ENCODE results near the gene ASAP2.

ASAP2 gene

GRCh38 chr2:9228781-9229469, 22.3 kb downstream of the ASAP2 start:
- Histone ChIP-seq H3K4me2 (peak overlapping the region; percentile 77 to 95 (median 88)), H3K9ac (no peak overlapping the region), H3K36me3 (peaks cover 0 to 16% (median 5%) of the 10 kb centered on the region in 11 experiments; a peak in 4 of 22 replicates), H3K27me3 (peaks cover 0 to 18% (median 0%) of the 10 kb centered on the region in 11 experiments; a peak in 4 of 22 replicates), H3K4me3 (no peak overlapping the region), H3K9me3 (replicated peaks in 1 of 11) (no peaks in the 10 kb centered on the region), H3K4me1 (peaks cover 84 to 100% (median 96%) of the 10 kb centered on the region in 10 experiments), H4K20me1 (peaks cover 41 to 100% (median 72%) of the 10 kb centered on the region in 11 experiments), H3K27ac (peak overlapping the region in 2 of 11 experiments; percentile 4 to 21; a peak in 1 of 22 replicates)
- no peak for TF ChIP-seq Cebpa-rat (IDR thresholded peaks at IDR 0.05)

GRCh38 chr2:9229470-9229820, 22.8 kb downstream of the ASAP2 start:
- H3K9me3 ChIP-seq (replicated peaks in 1 of 11), result no peaks in the 10 kb centered on the region
- TF ChIP-seq Cebpa-rat (IDR thresholded peaks at IDR 0.05), result no peak
- H3K4me2 ChIP-seq, result peak overlapping the region; percentile 77 to 95 (median 88)
- H3K36me3 ChIP-seq, result peaks cover 0 to 16% (median 5%) of the 10 kb centered on the region in 11 experiments; a peak in 4 of 22 replicates
- H3K9ac ChIP-seq, result 0 out of 22 replicates have a peak overlapping the region, but pooled peaks of 1 of the 11 experiments have one; percentile 58
- peak overlapping the region in 2 of 11 experiments; percentile 4 to 21; a peak in 1 of 22 replicates for H3K27ac ChIP-seq
- no peak overlapping the region for H3K4me3 ChIP-seq
- peaks cover 41 to 100% (median 76%) of the 10 kb centered on the region in 11 experiments for H4K20me1 ChIP-seq
- peaks cover 0 to 18% (median 0%) of the 10 kb centered on the region in 11 experiments; a peak in 4 of 22 replicates for H3K27me3 ChIP-seq
- peaks cover 89 to 100% (median 99%) of the 10 kb centered on the region in 10 experiments for H3K4me1 ChIP-seq

GRCh38 chr2:9230051-9230802, 23.6 kb downstream of the ASAP2 start:
- Histone ChIP-seq H3K27me3 (peaks cover 0 to 18% (median 0%) of the 10 kb centered on the region in 11 experiments; a peak in 4 of 22 replicates), H3K9ac (peak overlapping the region in 8 of 11 experiments; percentile 12 to 58 (median 40); a peak in 14 of 22 replicates), H3K4me3 (peak overlapping the region in 3 of 10 experiments; percentile 24 to 42 (median 31); a peak in 4 of 20 replicates), H3K27ac (peak overlapping the region in 5 of 11 experiments; percentile 8 to 78 (median 37); a peak in 5 of 22 replicates), H3K9me3 (replicated peaks in 1 of 11) (no peaks in the 10 kb centered on the region), H3K4me1 (peaks cover 97 to 100% (median 100%) of the 10 kb centered on the region in 10 experiments), H3K36me3 (peaks cover 0 to 16% (median 5%) of the 10 kb centered on the region in 11 experiments; a peak in 4 of 22 replicates), H3K4me2 (peak overlapping the region; percentile 77 to 95 (median 88)), H4K20me1 (peaks cover 43 to 100% (median 77%) of the 10 kb centered on the region in 11 experiments)
- no peak for TF ChIP-seq Cebpa-rat (IDR thresholded peaks at IDR 0.05)

GRCh38 chr2:9230881-9231280, 24.3 kb downstream of the ASAP2 start:
- peak overlapping the region in 6 of 11 experiments; percentile 8 to 78 (median 32); a peak in 7 of 22 replicates for H3K27ac ChIP-seq
- peak overlapping the region; percentile 77 to 95 (median 88) for H3K4me2 ChIP-seq
- peaks cover 0 to 11% (median under 1%) of the 10 kb centered on the region in 11 experiments; a peak in 3 of 22 replicates for H3K36me3 ChIP-seq
- peak overlapping the region in 4 of 10 experiments; percentile 23 to 42 (median 28); a peak in 7 of 20 replicates for H3K4me3 ChIP-seq
- peaks cover 0 to 18% (median 0%) of the 10 kb centered on the region in 11 experiments; a peak in 4 of 22 replicates for H3K27me3 ChIP-seq
- no peak for TF ChIP-seq Cebpa-rat (IDR thresholded peaks at IDR 0.05)
- H3K9me3 ChIP-seq (replicated peaks in 1 of 11), result no peaks in the 10 kb centered on the region
- H4K20me1 ChIP-seq, result peaks cover 43 to 100% (median 77%) of the 10 kb centered on the region in 11 experiments
- H3K9ac ChIP-seq, result peak overlapping the region in 9 of 11 experiments; percentile 12 to 58 (median 39); a peak in 14 of 22 replicates
- H3K4me1 ChIP-seq, result peaks cover 100% of the 10 kb centered on the region in 10 experiments

- H3K4me3 ChIP-seq, result peak overlapping the region in 4 of 10 experiments; percentile 23 to 42 (median 28); a peak in 7 of 20 replicates
- TF ChIP-seq Cebpa-rat (IDR thresholded peaks at IDR 0.05), result no peak
- H4K20me1 ChIP-seq, result peaks cover 46 to 100% (median 73%) of the 10 kb centered on the region in 11 experiments
- H3K9me3 ChIP-seq (replicated peaks in 1 of 11), result no peaks in the 10 kb centered on the region
- peaks cover 97 to 100% (median 99%) of the 10 kb centered on the region in 10 experiments for H3K4me1 ChIP-seq
- peak overlapping the region in 5 of 11 experiments; percentile 17 to 78 (median 37); a peak in 8 of 22 replicates for H3K27ac ChIP-seq
- peak overlapping the region in 8 of 11 experiments; percentile 12 to 48 (median 38); a peak in 9 of 22 replicates for H3K9ac ChIP-seq
- H3K4me2 ChIP-seq, result peak overlapping the region; percentile 77 to 95 (median 88)
- 0 out of 22 replicates have a peak, but pooled peaks cover 0 to 5% (median 0%) of the 10 kb centered on the region in 11 experiments for H3K36me3 ChIP-seq
- H3K27me3 ChIP-seq, result peaks cover 0 to 18% (median 0%) of the 10 kb centered on the region in 11 experiments; a peak in 4 of 22 replicates
Measured at GRCh38 chr2:9231291-9232165, 24.9 kb downstream of the ASAP2 start.

GRCh38 chr2:9232166-9232479, 25.5 kb downstream of the ASAP2 start:
- H3K9ac ChIP-seq, result no peak overlapping the region
- H3K36me3 ChIP-seq, result no peaks in the 10 kb centered on the region
- H3K27ac ChIP-seq, result peak overlapping the region in 4 of 11 experiments; percentile 5 to 78 (median 33); a peak in 3 of 22 replicates
- peak overlapping the region; percentile 77 to 95 (median 88) for H3K4me2 ChIP-seq
- H3K4me3 ChIP-seq, result no peak overlapping the region
- H3K4me1 ChIP-seq, result peaks cover 96 to 100% (median 99%) of the 10 kb centered on the region in 10 experiments
- H3K9me3 ChIP-seq (replicated peaks in 1 of 11), result no peaks in the 10 kb centered on the region
- H3K27me3 ChIP-seq, result peaks cover 0 to 18% (median 0%) of the 10 kb centered on the region in 11 experiments; a peak in 4 of 22 replicates
- peaks cover 46 to 100% (median 71%) of the 10 kb centered on the region in 11 experiments for H4K20me1 ChIP-seq
- no peak for TF ChIP-seq Cebpa-rat (IDR thresholded peaks at IDR 0.05)

GRCh38 chr2:9232886-9233285, 26.3 kb downstream of the ASAP2 start:
- Histone ChIP-seq H4K20me1 (peaks cover 46 to 100% (median 76%) of the 10 kb centered on the region in 11 experiments), H3K27me3 (peaks cover 0 to 18% (median 0%) of the 10 kb centered on the region in 11 experiments; a peak in 4 of 22 replicates), H3K36me3 (peaks cover 0 to 6% (median 0%) of the 10 kb centered on the region in 11 experiments; a peak in 3 of 22 replicates), H3K9ac (no peak overlapping the region), H3K4me1 (peaks cover 95 to 100% (median 99%) of the 10 kb centered on the region in 10 experiments), H3K4me2 (peak overlapping the region; percentile 77 to 95 (median 88); a peak in 21 of 22 replicates), H3K9me3 (replicated peaks in 1 of 11) (no peaks in the 10 kb centered on the region), H3K27ac (peak overlapping the region in 4 of 11 experiments; percentile 6 to 78 (median 50); a peak in 2 of 22 replicates), H3K4me3 (no peak overlapping the region)
- no peak for TF ChIP-seq Cebpa-rat (IDR thresholded peaks at IDR 0.05)
